Parathyroid adenoma (tissue), 2 donors: Measurements from ENCODE around the gene RPS6KA2.

ENCODE experiments used
- H2AFZ ChIP-seq: fragments of 300-600 bp; sonication (generic); one replicate; pipeline ENCODE4 v1.7.0; 2017; ENCODE audit warnings: antibody characterized with exemption, mild to moderate bottlenecking
- H3K27ac ChIP-seq: fragments of 300-600 bp; sonication (generic); one replicate; pipeline ENCODE4 v1.7.0; 2017
- H3K27me3 ChIP-seq: fragments of 300-600 bp; sonication (generic); one replicate; pipeline ENCODE4 v1.7.0; 2017; ENCODE audit warnings: low read length; ENCODE audit not compliant: control insufficient read depth, insufficient read depth
- H3K36me3 ChIP-seq: fragments of 300-600 bp; sonication (generic); one replicate; pipeline ENCODE4 v1.7.0; 2017; ENCODE audit warnings: low read length; ENCODE audit not compliant: control insufficient read depth, insufficient read depth
- H3K4me1 ChIP-seq: fragments of 300-600 bp; sonication (generic); one replicate; pipeline ENCODE4 v1.7.0; 2017; ENCODE audit warnings: control low read depth
- H3K4me2 ChIP-seq: fragments of 300-600 bp; sonication (generic); one replicate; pipeline ENCODE4 v1.7.0; 2017; ENCODE audit warnings: low read length
- H3K4me3 ChIP-seq: fragments of 300-600 bp; sonication (generic); one replicate; pipeline ENCODE4 v1.7.0; 2017; ENCODE audit warnings: low read depth, low read length
- H3K79me2 ChIP-seq: fragments of 300-600 bp; sonication (generic); one replicate; pipeline ENCODE4 v1.7.0; 2017; ENCODE audit warnings: control low read depth
- H3K9ac ChIP-seq: fragments of 300-600 bp; sonication (generic); one replicate; pipeline ENCODE4 v1.7.0; 2017; ENCODE audit warnings: mild to moderate bottlenecking
- H3K9me3 ChIP-seq: fragments of 300-600 bp; sonication (generic); one replicate; pipeline ENCODE4 v1.7.0; 2017; ENCODE audit warnings: low read length; ENCODE audit not compliant: control insufficient read depth
- TF ChIP-seq, protein P1 (sequence below): fragments of 300-600 bp; sonication (generic); IDR thresholded peaks from one replicate; pipeline ENCODE4 v1.7.0; 2017; ENCODE audit warnings: antibody characterized with exemption, mild to moderate bottlenecking
- donor health status: primary hyperparathyroidism.

Gene RPS6KA2

DNA sequence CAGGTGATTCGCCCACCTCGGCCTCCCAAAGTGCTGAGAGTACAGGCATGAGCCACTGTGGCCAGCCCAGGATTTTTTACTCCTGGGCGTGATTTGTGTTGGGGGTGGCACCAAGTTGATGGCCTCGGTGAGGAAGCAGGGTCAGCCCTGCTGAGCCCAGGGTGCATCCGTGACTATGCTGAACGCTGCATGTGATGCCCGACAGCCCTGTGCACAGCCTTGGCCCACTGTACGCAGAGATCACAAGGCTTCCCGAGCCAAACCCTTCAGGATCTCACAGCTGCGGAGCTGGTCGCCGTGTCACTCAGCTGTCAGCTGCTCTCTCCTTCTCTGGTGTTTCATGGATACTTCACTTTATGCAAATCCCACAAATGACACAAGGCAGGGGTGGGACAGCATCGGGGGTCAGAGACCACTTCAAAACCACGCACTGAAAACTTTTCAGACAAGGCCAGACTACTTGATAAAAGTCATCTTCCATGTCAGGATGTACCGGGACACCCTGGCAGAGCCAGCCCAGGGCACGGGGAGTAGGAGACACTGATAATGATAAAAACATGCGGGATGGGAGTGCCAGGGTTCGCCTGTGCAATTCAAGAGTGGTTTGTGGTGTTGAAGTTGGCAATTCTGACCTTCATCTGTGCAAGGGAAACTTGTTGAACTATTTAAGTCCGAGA is 31.2 kb upstream of the RPS6KA2 start:
- TF ChIP-seq, protein P1, sequence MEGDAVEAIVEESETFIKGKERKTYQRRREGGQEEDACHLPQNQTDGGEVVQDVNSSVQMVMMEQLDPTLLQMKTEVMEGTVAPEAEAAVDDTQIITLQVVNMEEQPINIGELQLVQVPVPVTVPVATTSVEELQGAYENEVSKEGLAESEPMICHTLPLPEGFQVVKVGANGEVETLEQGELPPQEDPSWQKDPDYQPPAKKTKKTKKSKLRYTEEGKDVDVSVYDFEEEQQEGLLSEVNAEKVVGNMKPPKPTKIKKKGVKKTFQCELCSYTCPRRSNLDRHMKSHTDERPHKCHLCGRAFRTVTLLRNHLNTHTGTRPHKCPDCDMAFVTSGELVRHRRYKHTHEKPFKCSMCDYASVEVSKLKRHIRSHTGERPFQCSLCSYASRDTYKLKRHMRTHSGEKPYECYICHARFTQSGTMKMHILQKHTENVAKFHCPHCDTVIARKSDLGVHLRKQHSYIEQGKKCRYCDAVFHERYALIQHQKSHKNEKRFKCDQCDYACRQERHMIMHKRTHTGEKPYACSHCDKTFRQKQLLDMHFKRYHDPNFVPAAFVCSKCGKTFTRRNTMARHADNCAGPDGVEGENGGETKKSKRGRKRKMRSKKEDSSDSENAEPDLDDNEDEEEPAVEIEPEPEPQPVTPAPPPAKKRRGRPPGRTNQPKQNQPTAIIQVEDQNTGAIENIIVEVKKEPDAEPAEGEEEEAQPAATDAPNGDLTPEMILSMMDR = no peak
- no peaks in the 10 kb centered on the region for H3K36me3 ChIP-seq
- H3K4me3 ChIP-seq = no peak overlapping the region

DNA sequence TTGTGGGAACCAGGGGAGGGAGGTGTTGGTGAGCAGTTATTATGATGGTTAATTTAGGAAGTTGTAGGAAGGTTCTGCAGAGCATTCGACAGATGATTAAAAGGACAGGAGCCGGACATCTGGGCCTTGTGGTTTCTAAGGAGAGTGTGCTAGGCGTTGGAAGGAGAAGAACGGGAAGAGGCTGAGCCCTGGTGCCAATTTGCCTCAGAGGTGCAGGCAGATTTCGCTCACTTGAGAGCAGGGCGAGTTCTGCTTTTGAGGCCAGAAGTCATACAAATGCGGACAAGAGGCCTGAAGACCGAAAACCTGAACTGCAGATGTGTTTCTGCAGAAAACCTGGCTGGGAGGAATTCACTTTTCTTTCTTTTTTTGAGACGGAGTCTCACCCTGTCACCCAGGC is 30.5 kb upstream of the RPS6KA2 start:
- H3K9me3 ChIP-seq = no peaks in the 10 kb centered on the region
- no peak overlapping the region for H3K27ac ChIP-seq
- no peaks in the 10 kb centered on the region for H3K4me1 ChIP-seq
- H3K79me2 ChIP-seq = no peaks in the 10 kb centered on the region
- no peak overlapping the region for H3K4me2 ChIP-seq
- H3K36me3 ChIP-seq = no peaks in the 10 kb centered on the region
- H2AFZ ChIP-seq = no peak overlapping the region
- H3K27me3 ChIP-seq = no peaks in the 10 kb centered on the region
- no peak overlapping the region for H3K4me3 ChIP-seq
- H3K9ac ChIP-seq = no peak overlapping the region
- TF ChIP-seq, protein P1 = no peak

More for the DNA sequence above, 31.2 kb upstream of the RPS6KA2 start:
- Histone ChIP-seq H3K79me2 (no peaks in the 10 kb centered on the region), H3K4me1 (no peaks in the 10 kb centered on the region), H3K9me3 (no peaks in the 10 kb centered on the region), H3K27ac (no peak overlapping the region), H3K9ac (no peak overlapping the region), H3K4me2 (no peak overlapping the region), H2AFZ (no peak overlapping the region), H3K27me3 (no peaks in the 10 kb centered on the region)

DNA sequence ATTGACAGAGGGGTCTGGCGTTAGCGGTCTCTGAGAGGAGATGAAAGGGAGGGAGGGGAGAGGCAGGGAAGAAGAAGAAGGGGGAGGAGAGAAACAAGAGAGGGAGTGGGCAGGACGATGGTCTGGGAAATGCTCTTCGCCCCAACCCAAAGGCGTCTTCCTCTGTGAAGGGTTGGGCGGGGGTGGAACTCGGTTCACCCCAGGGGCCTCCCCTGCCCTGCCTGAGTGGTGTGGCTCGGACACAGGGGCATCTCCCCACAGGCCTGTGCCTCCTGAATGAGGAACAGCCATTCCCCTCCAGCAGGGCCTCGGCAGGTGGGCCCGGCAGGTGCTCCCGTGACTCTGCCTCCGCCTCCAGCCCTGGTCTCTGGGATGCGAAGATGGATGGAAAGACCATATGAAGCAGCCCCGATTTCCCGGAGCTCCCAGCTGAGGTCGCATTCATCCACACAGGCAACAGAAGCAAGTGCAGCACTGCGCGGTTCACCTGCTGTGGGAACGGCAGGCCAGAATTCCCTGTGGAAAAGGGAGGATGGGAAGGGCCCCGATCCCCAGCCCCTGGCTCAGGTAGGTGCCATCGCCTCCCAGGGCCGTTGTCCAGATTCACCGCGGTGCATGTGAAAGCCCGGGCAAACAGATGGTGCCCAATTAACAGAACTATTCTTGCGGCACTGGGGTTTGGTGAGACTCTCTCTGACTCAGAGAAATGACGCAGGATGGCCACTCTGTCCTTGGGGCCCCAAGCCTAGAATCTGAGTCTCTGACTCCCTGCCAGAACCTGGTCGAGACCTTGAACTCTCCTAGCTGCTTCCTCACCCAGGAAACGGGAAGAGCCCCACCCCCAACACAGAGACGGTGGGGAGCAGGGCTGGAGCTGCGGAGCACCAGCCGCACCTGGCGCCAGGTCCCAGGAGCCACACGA is 29.4 kb upstream of the RPS6KA2 start:
- Histone ChIP-seq H3K36me3 (no peaks in the 10 kb centered on the region), H3K4me1 (no peaks in the 10 kb centered on the region), H3K27ac (no peak overlapping the region), H3K4me3 (no peak overlapping the region), H3K27me3 (no peaks in the 10 kb centered on the region), H3K79me2 (no peaks in the 10 kb centered on the region), H3K9me3 (no peaks in the 10 kb centered on the region), H3K4me2 (no peak overlapping the region), H2AFZ (no peak overlapping the region), H3K9ac (no peak overlapping the region)
- TF ChIP-seq, protein P1 = no peak

DNA sequence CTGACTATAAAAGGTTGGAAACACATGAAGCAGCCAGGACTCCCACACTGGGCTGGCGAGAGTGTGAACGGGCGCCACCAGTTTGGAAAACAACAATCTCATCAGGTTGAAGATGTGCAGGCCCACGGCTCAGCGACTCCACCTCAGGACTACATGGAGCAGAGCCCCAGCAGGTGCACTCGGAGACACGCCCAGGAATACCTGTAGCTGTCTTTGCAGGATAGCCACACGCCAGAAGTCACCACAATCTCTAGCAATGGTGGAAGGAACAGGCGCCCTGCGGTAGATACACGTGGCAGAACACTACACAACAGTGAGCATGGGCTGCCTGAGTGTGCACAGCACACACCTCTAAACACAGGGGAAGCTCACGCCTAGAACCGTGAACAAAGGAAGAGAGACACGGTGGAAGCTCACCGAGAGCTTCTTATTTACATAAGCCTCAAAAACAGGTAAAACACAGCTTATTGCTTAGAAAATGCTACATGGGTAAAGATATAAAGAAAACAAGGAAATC is 28.7 kb upstream of the RPS6KA2 start:
- H3K79me2 ChIP-seq = no peaks in the 10 kb centered on the region
- H3K4me2 ChIP-seq = no peak overlapping the region
- no peak overlapping the region for H2AFZ ChIP-seq
- TF ChIP-seq, protein P1 = no peak
- H3K9me3 ChIP-seq = no peaks in the 10 kb centered on the region
- no peaks in the 10 kb centered on the region for H3K27me3 ChIP-seq
- no peak overlapping the region for H3K9ac ChIP-seq
- no peak overlapping the region for H3K4me3 ChIP-seq
- H3K4me1 ChIP-seq = no peaks in the 10 kb centered on the region
- no peak overlapping the region for H3K27ac ChIP-seq
- no peaks in the 10 kb centered on the region for H3K36me3 ChIP-seq
